Panc1 (cell line): ENCODE measurements around the gene LRRC59. TPM values are rescaled to one million over a fixed set of nuclear protein-coding genes. Genes with fewer than 3 reads are reported as not detected.

Experiments
- ATAC-seq: fragments of 200-7000 bp; cut with Tn5 transposase; 2 replicates; pipeline ENCODE4 v1.9.1; 2020; ENCODE audit warnings: mild to moderate bottlenecking, moderate library complexity
- BruUV-seq: library from RNA; stranded (reverse); fragments of 400-500 nt; replicated peaks from 2 replicates; lab custom pipeline; 2021; lab: Mats Ljungman, UMichigan
- CTCF ChIA-PET: fragments of 300-600 bp; sonication (Branson Sonifier 250); formaldehyde crosslinking; loops from one replicate; lab custom pipeline; 2022; ENCODE audit warnings: antibody characterized with exemption; lab: Charles Lee
- POLR2A ChIA-PET: fragments of 300-600 bp; sonication (Branson Sonifier 250); formaldehyde crosslinking; loops from one replicate; lab custom pipeline; 2022; ENCODE audit warnings: antibody characterized with exemption; lab: Charles Lee
- DNase-seq: peaks from one replicate; pipeline ENCODE4 v3.0.0-alpha.2; 2010; ENCODE audit warnings: low read depth, low spot score
- H3K27ac ChIP-seq: 2 replicates; pipeline ENCODE4 v1.5.1; 2011; ENCODE audit warnings: mild to moderate bottlenecking, low read length, inconsistent platforms
- H3K27me3 ChIP-seq: fragments of 200-500 bp; sonication (Bioruptor generic); 2 replicates; pipeline ENCODE4 v1.6.0; 2014; ENCODE audit warnings: low read length, inconsistent platforms; ENCODE audit not compliant: control insufficient read depth, insufficient read depth
- H3K36me3 ChIP-seq: fragments of 200-500 bp; sonication (Bioruptor generic); 2 replicates; pipeline ENCODE4 v1.5.1; 2014; ENCODE audit warnings: inconsistent platforms, mild to moderate bottlenecking, low read length, moderate library complexity; ENCODE audit not compliant: control insufficient read depth, insufficient read depth
- H3K4me1 ChIP-seq: 2 replicates; pipeline ENCODE4 v1.5.1; 2011; ENCODE audit warnings: inconsistent platforms, mild to moderate bottlenecking, low read length, moderate library complexity; ENCODE audit not compliant: control insufficient read depth, insufficient read depth
- H3K4me3 ChIP-seq, 2 experiments: 2 replicates each; pipeline ENCODE4 v1.5.1; 2011 to 2012; ENCODE audit warnings: low read depth in 2 of 2, low read length in 2 of 2, mild to moderate bottlenecking in 2 of 2, inconsistent platforms in 1 of 2, moderate library complexity in 1 of 2
- H3K9me3 ChIP-seq: fragments of 200-500 bp; sonication (Bioruptor generic); 2 replicates; pipeline ENCODE4 v1.5.1; 2014; ENCODE audit warnings: low read depth, mild to moderate bottlenecking, inconsistent platforms, low read length, moderate library complexity; ENCODE audit not compliant: control insufficient read depth, insufficient read depth
- POLR2AphosphoS5 ChIP-seq: IDR thresholded peaks from 2 replicates; pipeline ENCODE4 v1.6.1; 2012; ENCODE audit warnings: mild to moderate bottlenecking, low read depth, low read length, moderate library complexity
- SIN3A ChIP-seq: IDR thresholded peaks from 2 replicates; pipeline ENCODE4 v1.6.1; 2012; ENCODE audit warnings: low read depth, mild to moderate bottlenecking, low read length, moderate library complexity, borderline replicate concordance; ENCODE audit not compliant: insufficient read depth
- TCF7L2 ChIP-seq: IDR thresholded peaks from 2 replicates; pipeline ENCODE4 v1.6.1; 2011; ENCODE audit warnings: mild to moderate bottlenecking, low read depth, low read length, inconsistent platforms
- in situ Hi-C: cut with HindIII; loops from 2 replicates; pipeline ENCODE4 v1.10.0; 2016; ENCODE audit warnings: low sequenced_read_pairs, low pct_unique_long_range_greater_than_20kb
- intact Hi-C: fragments of 100-400 bp; cut with micrococcal nuclease; formaldehyde crosslinking; loops from one replicate; pipeline ENCODE4 v1.10.0; 2022; ENCODE audit not compliant: unreplicated experiment
- total RNA-seq: library from RNA; stranded (reverse); gene quantifications from one replicate; pipeline ENCODE4 v1.2.1, GENCODE V29; 2021; ENCODE audit not compliant: unreplicated experiment
- TF ChIP-seq, protein P1 (sequence below), 2 experiments: IDR thresholded peaks; 2 replicates each; pipeline ENCODE4 v1.6.1; 2011 to 2012; ENCODE audit warnings: low read depth in 2 of 2, control low read depth in 1 of 2, low read length in 1 of 2, mild to moderate bottlenecking in 1 of 2, moderate library complexity in 1 of 2; ENCODE audit not compliant: insufficient read depth in 1 of 2
- TF ChIP-seq, protein P2 (sequence below): fragments of 450-650 bp; IDR thresholded peaks from 2 replicates; pipeline ENCODE4 v1.5.1; 2017; ENCODE audit warnings: mild to moderate bottlenecking

The LRRC59 gene
- total RNA-seq, 1 experiment from 2014 or later, result 167 TPM

DNA sequence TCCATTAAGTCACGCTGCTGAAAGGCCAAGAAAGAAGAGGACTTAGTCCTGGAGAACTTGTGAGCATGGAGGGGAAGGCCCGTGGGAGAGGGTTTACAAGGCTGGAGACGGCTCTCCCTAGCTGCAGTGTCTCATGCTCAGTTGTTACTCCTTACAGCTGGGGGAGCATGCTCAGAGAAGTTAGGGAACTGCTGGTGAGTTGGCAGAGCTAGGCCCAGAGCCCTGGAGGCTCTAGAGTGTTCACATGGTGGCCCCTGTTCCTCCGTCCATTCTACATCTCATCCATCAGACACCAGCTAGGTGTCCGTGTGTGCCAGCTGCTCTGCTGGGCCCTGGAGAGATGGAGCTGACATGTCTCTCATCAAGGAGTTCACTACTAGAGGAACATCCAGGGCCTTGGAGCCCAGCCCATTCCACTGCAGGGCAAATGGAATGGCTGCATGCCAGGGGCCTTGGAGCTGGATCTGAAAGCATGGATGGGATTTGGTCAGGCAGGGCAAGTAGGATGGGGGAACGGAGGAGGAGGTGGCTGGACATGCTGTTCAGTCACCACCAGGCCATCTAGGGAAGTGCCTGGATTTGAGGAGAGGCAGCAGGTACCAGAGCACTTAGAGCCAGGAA, 45.1 kb downstream of the LRRC59 start:
- ChIA-PET POLR2A (no interaction called here), CTCF (no interaction called here)
- no TSS peak for BruUV-seq
- DNase-seq (no peak), ATAC-seq (0 out of 2 replicates have a peak, but pooled peaks have one; percentile 4)
- H3K9me3 ChIP-seq, result no peaks in the 10 kb centered on the region
- TF ChIP-seq SIN3A (no peak), TCF7L2 (no peak), POLR2AphosphoS5 (no peak)
- TF ChIP-seq, protein P1, sequence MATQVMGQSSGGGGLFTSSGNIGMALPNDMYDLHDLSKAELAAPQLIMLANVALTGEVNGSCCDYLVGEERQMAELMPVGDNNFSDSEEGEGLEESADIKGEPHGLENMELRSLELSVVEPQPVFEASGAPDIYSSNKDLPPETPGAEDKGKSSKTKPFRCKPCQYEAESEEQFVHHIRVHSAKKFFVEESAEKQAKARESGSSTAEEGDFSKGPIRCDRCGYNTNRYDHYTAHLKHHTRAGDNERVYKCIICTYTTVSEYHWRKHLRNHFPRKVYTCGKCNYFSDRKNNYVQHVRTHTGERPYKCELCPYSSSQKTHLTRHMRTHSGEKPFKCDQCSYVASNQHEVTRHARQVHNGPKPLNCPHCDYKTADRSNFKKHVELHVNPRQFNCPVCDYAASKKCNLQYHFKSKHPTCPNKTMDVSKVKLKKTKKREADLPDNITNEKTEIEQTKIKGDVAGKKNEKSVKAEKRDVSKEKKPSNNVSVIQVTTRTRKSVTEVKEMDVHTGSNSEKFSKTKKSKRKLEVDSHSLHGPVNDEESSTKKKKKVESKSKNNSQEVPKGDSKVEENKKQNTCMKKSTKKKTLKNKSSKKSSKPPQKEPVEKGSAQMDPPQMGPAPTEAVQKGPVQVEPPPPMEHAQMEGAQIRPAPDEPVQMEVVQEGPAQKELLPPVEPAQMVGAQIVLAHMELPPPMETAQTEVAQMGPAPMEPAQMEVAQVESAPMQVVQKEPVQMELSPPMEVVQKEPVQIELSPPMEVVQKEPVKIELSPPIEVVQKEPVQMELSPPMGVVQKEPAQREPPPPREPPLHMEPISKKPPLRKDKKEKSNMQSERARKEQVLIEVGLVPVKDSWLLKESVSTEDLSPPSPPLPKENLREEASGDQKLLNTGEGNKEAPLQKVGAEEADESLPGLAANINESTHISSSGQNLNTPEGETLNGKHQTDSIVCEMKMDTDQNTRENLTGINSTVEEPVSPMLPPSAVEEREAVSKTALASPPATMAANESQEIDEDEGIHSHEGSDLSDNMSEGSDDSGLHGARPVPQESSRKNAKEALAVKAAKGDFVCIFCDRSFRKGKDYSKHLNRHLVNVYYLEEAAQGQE (IDR thresholded peaks at IDR 0.05; ENCODE audit: insufficient read depth in 1 of 2, low read depth in 2 of 2, low read length in 1 of 2), result no peak
- TF ChIP-seq, protein P2, sequence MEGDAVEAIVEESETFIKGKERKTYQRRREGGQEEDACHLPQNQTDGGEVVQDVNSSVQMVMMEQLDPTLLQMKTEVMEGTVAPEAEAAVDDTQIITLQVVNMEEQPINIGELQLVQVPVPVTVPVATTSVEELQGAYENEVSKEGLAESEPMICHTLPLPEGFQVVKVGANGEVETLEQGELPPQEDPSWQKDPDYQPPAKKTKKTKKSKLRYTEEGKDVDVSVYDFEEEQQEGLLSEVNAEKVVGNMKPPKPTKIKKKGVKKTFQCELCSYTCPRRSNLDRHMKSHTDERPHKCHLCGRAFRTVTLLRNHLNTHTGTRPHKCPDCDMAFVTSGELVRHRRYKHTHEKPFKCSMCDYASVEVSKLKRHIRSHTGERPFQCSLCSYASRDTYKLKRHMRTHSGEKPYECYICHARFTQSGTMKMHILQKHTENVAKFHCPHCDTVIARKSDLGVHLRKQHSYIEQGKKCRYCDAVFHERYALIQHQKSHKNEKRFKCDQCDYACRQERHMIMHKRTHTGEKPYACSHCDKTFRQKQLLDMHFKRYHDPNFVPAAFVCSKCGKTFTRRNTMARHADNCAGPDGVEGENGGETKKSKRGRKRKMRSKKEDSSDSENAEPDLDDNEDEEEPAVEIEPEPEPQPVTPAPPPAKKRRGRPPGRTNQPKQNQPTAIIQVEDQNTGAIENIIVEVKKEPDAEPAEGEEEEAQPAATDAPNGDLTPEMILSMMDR, result no peak
- H3K27ac ChIP-seq, result no peak overlapping the region
- intact Hi-C loops, result no loop called here
- no peaks in the 10 kb centered on the region for H3K27me3 ChIP-seq
- peaks cover under 1% of the 10 kb centered on the region; the same call in 1 of the 2 replicates for H3K4me1 ChIP-seq
- in situ Hi-C loops, result no loop called here
- no peak overlapping the region for H3K4me3 ChIP-seq
- H3K36me3 ChIP-seq, result 0 out of 2 replicates have a peak, but pooled peaks cover 2% of the 10 kb centered on the region

DNA sequence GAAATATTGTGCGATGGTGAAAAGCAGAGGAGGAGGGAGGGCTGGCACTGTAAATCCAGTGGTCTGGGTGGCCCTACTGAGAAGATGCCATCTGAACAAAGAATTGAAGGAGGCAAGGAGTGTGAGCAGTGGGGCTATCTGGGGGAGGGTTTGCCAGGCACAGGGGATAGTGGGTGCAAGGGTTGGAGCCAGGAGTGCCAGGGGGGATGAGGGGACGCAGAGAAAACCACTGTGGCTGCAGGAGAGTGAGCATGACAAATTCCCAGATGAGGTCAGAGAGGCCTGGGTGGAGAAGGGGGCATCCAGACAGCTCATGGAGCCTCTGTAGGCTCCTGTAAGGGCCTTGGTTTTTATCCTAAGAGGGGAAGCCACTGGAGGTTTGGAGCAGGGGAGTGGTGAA, 46.6 kb downstream of the LRRC59 start:
- TF ChIP-seq SIN3A (no peak), POLR2AphosphoS5 (no peak; the same call in 1 of the 2 replicates), TCF7L2 (no peak)
- TF ChIP-seq, protein P2, result no peak
- TF ChIP-seq, protein P1 (IDR thresholded peaks at IDR 0.05; ENCODE audit: insufficient read depth in 1 of 2, low read depth in 2 of 2, low read length in 1 of 2), result no peak
- DNase-seq, result no peak
- Histone ChIP-seq H3K27ac (no peak overlapping the region), H3K36me3 (no peaks in the 10 kb centered on the region; the same call in 1 of the 2 replicates), H3K4me1 (peaks cover 4% of the 10 kb centered on the region; the same call in 1 of the 2 replicates), H3K4me3 (no peak overlapping the region), H3K9me3 (no peaks in the 10 kb centered on the region), H3K27me3 (no peaks in the 10 kb centered on the region)
- intact Hi-C loops, result no loop called here
- no TSS peak for BruUV-seq
- in situ Hi-C loops, result no loop called here
- ChIA-PET CTCF (interaction anchor here (0.6 kb wide), 1 partner anchor 13 kb away, joined by 8 read pairs; no protein-coding TSS in a partner anchor), POLR2A (no interaction called here)
- no peak for ATAC-seq
